Neutrophil (primary cell): ENCODE data around the gene CKAP4.

Experiments
- H3K27ac ChIP-seq: fragments of 200-600 bp; sonication (generic); 2 replicates; pipeline ENCODE4 v1.5.1; 2016; ENCODE audit warnings: mild to moderate bottlenecking, moderate library complexity
- H3K27me3 ChIP-seq: fragments of 200-600 bp; sonication (generic); 2 replicates; pipeline ENCODE4 v1.6.0; 2016; ENCODE audit warnings: mild to moderate bottlenecking
- H3K36me3 ChIP-seq: fragments of 200-600 bp; sonication (generic); 2 replicates; pipeline ENCODE4 v1.5.1; 2017
- H3K4me1 ChIP-seq, 2 experiments: fragments of 200-600 bp in 1 of 2; sonication (generic) in 1 of 2; 1 replicate in 1 of 2; 2 replicates in 1 of 2; pipeline versions ENCODE4 v1.5.1 to v1.6.1; 2013 to 2016; ENCODE audit warnings: low read depth in 1 of 2, low read length in 1 of 2, mild to moderate bottlenecking in 1 of 2, moderate library complexity in 1 of 2; ENCODE audit not compliant: control insufficient read depth in 1 of 2, insufficient read depth in 1 of 2
- H3K4me3 ChIP-seq, 2 experiments: fragments of 200-600 bp in 1 of 2; sonication (generic) in 1 of 2; 1 replicate in 1 of 2; 2 replicates in 1 of 2; pipeline ENCODE4 v1.5.1; 2013 to 2016; ENCODE audit warnings: low read depth in 1 of 2, low read length in 1 of 2, mild to moderate bottlenecking in 1 of 2, moderate library complexity in 1 of 2
- H3K9me3 ChIP-seq: fragments of 200-600 bp; sonication (generic); 2 replicates; pipeline ENCODE4 v1.5.1; 2016
- CTCF ChIP-seq: fragments of 200-600 bp; sonication (generic); IDR thresholded peaks from 2 replicates; pipeline ENCODE4 v1.5.1; 2016; ENCODE audit warnings: antibody characterized with exemption

The CKAP4 gene

GRCh38 chr12:106238146-106238545 lies 9.7 kb downstream of the CKAP4 start:
- TF ChIP-seq CTCF, result no peak
- Histone ChIP-seq H3K9me3 (no peaks in the 10 kb centered on the region), H3K4me1 (peaks cover 44 to 47% of the 10 kb centered on the region in 2 experiments), H3K27ac (peak overlapping the region; percentile 42), H3K27me3 (no peaks in the 10 kb centered on the region), H3K36me3 (peaks cover 79% of the 10 kb centered on the region), H3K4me3 (no peak overlapping the region)

DNA sequence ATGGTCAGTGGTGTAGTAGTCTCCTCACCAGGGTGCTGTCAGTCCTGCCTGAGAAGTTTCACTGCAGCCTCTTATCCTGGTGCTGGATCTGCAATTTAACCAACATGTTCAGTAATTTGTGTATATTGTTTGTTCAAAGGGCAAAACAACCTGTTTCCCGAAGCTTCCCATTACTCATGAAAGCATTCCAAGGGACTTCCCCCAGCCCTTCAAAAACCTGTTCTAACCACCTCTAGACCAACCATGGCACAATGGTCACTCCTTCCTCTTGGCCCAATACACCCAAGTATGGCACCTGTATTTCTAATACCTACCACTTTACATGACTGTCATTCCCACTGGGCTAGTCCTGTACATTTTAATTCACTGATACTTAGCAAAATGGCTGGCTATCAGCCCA lies 12.1 kb downstream of the CKAP4 start:
- Histone ChIP-seq H3K9me3 (no peaks in the 10 kb centered on the region), H3K27me3 (no peaks in the 10 kb centered on the region), H3K36me3 (peaks cover 71% of the 10 kb centered on the region), H3K4me3 (no peak overlapping the region), H3K4me1 (peaks cover 33 to 40% of the 10 kb centered on the region in 2 experiments), H3K27ac (peak overlapping the region; percentile 65)
- no peak for TF ChIP-seq CTCF

DNA sequence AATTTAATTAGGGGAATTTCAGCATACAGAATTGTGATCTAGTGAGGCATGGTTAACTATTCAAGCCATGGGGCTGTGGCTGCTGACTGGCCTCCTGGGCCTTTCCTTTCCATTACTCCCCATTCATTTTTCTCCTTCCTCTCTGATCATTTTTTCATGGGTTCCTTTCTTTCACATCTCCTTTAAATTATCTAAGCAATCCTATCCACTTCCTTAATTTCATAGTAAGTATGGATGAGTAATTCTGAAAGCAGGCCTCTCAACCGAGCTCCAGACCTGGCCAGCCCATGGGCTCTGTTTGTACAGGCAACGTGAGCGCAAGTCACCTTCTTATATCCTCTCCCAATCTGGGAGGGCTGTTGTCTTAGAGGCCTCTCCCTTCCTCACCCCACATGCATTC lies 13.4 kb downstream of the CKAP4 start:
- H3K27ac ChIP-seq, result peak overlapping the region; percentile 65
- no peak for TF ChIP-seq CTCF

GRCh38 chr12:106233011-106233410 lies 14.8 kb downstream of the CKAP4 start:
- Histone ChIP-seq H3K4me1 (peaks cover 54 to 68% of the 10 kb centered on the region in 2 experiments), H3K4me3 (no peak overlapping the region), H3K27ac (peak overlapping the region; percentile 13), H3K27me3 (no peaks in the 10 kb centered on the region), H3K9me3 (no peaks in the 10 kb centered on the region), H3K36me3 (peaks cover 47% of the 10 kb centered on the region)
- TF ChIP-seq CTCF, result no peak

More for the DNA sequence above, 13.4 kb downstream of the CKAP4 start:
- Histone ChIP-seq H3K9me3 (no peaks in the 10 kb centered on the region), H3K4me1 (peaks cover 39 to 53% of the 10 kb centered on the region in 2 experiments), H3K4me3 (no peak overlapping the region), H3K27me3 (no peaks in the 10 kb centered on the region), H3K36me3 (peaks cover 62% of the 10 kb centered on the region)

GRCh38 chr12:106229036-106229591 lies 18.7 kb downstream of the CKAP4 start:
- no peak for TF ChIP-seq CTCF
- Histone ChIP-seq H3K9me3 (no peaks in the 10 kb centered on the region), H3K27ac (peak overlapping the region; percentile 97), H3K4me1 (peaks cover 44 to 67% of the 10 kb centered on the region in 2 experiments), H3K4me3 (no peak overlapping the region), H3K27me3 (no peaks in the 10 kb centered on the region), H3K36me3 (peaks cover 18% of the 10 kb centered on the region)
